Measurements from ENCODE around the gene GRPEL1. TPM values are rescaled to one million over a fixed set of nuclear protein-coding genes. Genes with fewer than 3 reads are reported as not detected.

GRPEL1 gene
- total RNA-seq, 1 experiment from 2014 or later = 49.9 TPM

DNA sequence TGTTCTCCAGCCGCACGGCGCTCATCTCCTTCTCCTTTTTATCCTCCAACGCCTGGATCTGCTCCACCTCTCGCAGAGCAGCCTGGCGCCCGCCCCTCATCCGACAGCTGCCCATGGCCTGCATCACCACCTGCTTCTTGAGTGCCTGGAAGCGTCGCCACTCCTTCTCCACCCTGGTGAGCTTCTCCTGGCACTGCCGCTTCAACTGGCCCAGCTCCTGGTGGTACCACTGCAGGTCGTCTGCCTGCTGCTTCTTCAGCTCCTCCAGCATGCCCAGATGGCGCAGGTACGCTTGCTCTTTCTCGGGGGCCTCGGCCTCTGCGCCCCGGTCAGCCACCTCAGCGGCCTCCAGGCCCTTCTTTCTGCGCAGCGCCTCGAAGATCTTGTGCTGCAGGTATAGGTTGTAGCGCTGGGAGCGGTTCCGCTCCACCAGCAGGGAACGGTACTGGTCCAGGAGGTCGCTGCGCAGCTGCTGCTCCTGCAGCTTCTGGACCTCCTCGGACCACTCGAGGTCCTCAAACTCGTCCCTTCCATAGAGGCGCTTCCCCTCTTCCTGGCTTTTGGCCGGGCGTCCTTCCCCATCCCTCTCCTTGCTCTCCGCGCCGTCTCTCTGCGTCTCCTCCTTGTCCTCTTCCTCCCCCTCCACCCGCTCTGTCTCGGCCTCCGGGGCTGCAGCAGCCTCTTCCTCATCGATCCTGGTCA, 25.9 kb downstream of the GRPEL1 start:
- Histone ChIP-seq H3K4me3 (peak overlapping the region; percentile 75), H3F3A (ENCODE audit: insufficient read depth, low read depth) (no peaks in the 10 kb centered on the region), H3K4me2 (peak overlapping the region; percentile 78), H3K9me2 (ENCODE audit: insufficient read depth) (no peaks in the 10 kb centered on the region), H2AFZ (peak overlapping the region; percentile 91), H4K20me1 (ENCODE audit: insufficient read depth) (0 out of 2 replicates have a peak, but pooled peaks cover 4% of the 10 kb centered on the region), H3K9me3 (ENCODE audit: insufficient read depth, low read depth) (no peaks in the 10 kb centered on the region), H3K79me2 (ENCODE audit: low read depth) (peaks cover 27% of the 10 kb centered on the region), H3K27me3 (ENCODE audit: insufficient read depth, low read depth) (no peaks in the 10 kb centered on the region), H3K36me3 (ENCODE audit: low read depth) (no peaks in the 10 kb centered on the region), H3K4me1 (replicated peaks; ENCODE audit: insufficient read depth) (0 out of 2 replicates have a peak, but pooled peaks cover 16% of the 10 kb centered on the region), H3K27ac (no peak overlapping the region)
- CTCF ChIA-PET = interaction anchor here (1.0 kb wide), 1 partner anchor 133 kb away, joined by 6 read pairs; no protein-coding TSS in a partner anchor
- POLR2A ChIA-PET (ENCODE audit: unreplicated experiment) = no interaction called here
- no peak for DNase-seq
- BruUV-seq (replicated peaks) = no TSS peak
- intact Hi-C loops (cut with micrococcal nuclease; ENCODE audit: unreplicated experiment) = loop anchor here (2.0 kb wide), 1 partner anchor 133 kb away; the partner anchor contains the start of gene TBC1D14
- TF ChIP-seq EZH2 (IDR thresholded peaks at IDR 0.05; ENCODE audit: low read depth) = no peak
- TF ChIP-seq, protein P1, sequence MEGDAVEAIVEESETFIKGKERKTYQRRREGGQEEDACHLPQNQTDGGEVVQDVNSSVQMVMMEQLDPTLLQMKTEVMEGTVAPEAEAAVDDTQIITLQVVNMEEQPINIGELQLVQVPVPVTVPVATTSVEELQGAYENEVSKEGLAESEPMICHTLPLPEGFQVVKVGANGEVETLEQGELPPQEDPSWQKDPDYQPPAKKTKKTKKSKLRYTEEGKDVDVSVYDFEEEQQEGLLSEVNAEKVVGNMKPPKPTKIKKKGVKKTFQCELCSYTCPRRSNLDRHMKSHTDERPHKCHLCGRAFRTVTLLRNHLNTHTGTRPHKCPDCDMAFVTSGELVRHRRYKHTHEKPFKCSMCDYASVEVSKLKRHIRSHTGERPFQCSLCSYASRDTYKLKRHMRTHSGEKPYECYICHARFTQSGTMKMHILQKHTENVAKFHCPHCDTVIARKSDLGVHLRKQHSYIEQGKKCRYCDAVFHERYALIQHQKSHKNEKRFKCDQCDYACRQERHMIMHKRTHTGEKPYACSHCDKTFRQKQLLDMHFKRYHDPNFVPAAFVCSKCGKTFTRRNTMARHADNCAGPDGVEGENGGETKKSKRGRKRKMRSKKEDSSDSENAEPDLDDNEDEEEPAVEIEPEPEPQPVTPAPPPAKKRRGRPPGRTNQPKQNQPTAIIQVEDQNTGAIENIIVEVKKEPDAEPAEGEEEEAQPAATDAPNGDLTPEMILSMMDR (conservative IDR thresholded peaks at IDR 0.05) = no peak

DNA sequence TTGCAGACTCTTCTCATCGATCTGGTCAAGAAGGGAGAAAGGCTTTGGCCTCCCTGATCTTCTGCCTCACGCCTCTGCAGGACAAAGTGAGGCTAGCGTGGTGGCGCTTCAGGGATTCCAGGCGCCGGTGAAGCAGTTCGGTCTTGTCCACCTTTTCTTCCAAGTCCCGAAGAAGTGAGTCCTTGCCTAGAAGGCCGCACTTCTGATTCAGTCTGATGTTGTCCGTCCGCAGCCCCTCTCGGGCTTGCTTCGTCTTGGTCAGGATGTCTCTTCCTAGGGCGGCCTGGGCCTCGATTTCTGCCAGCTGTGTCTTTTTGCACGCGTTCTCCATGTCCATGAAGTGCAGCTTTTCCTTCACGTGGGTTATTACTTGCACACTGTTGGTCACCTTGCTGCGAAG, 26.6 kb downstream of the GRPEL1 start:
- ChIA-PET CTCF (no interaction called here), POLR2A (ENCODE audit: unreplicated experiment) (no interaction called here)
- no peaks in the 10 kb centered on the region for H3K36me3 ChIP-seq (ENCODE audit: low read depth)
- no peaks in the 10 kb centered on the region for H3F3A ChIP-seq (ENCODE audit: insufficient read depth, low read depth)
- intact Hi-C loops (cut with micrococcal nuclease; ENCODE audit: unreplicated experiment) = no loop called here
- H3K27ac ChIP-seq = no peak overlapping the region
- no peak overlapping the region for H3K4me3 ChIP-seq
- 0 out of 2 replicates have a peak, but pooled peaks cover 16% of the 10 kb centered on the region for H3K4me1 ChIP-seq (replicated peaks; ENCODE audit: insufficient read depth)
- no peak for TF ChIP-seq EZH2 (IDR thresholded peaks at IDR 0.05; ENCODE audit: low read depth)
- TF ChIP-seq, protein P1 (conservative IDR thresholded peaks at IDR 0.05) = no peak
- BruUV-seq (replicated peaks) = no TSS peak
- H3K9me2 ChIP-seq (ENCODE audit: insufficient read depth) = no peaks in the 10 kb centered on the region
- no peaks in the 10 kb centered on the region for H3K27me3 ChIP-seq (ENCODE audit: insufficient read depth, low read depth)
- no peak overlapping the region for H3K4me2 ChIP-seq
- H3K9me3 ChIP-seq (ENCODE audit: insufficient read depth, low read depth) = no peaks in the 10 kb centered on the region
- H3K79me2 ChIP-seq (ENCODE audit: low read depth) = peaks cover 27% of the 10 kb centered on the region
- H4K20me1 ChIP-seq (ENCODE audit: insufficient read depth) = 0 out of 2 replicates have a peak, but pooled peaks cover 4% of the 10 kb centered on the region
- no peak for DNase-seq
- no peak overlapping the region for H2AFZ ChIP-seq

GRCh38 chr4:7040765-7041164, 27.1 kb downstream of the GRPEL1 start:
- DNase-seq = no peak
- no peaks in the 10 kb centered on the region for H3K9me2 ChIP-seq (ENCODE audit: insufficient read depth)
- 0 out of 2 replicates have a peak, but pooled peaks cover 4% of the 10 kb centered on the region for H4K20me1 ChIP-seq (ENCODE audit: insufficient read depth)
- POLR2A ChIA-PET (ENCODE audit: unreplicated experiment) = no interaction called here
- H2AFZ ChIP-seq = no peak overlapping the region
- no peaks in the 10 kb centered on the region for H3K9me3 ChIP-seq (ENCODE audit: insufficient read depth, low read depth)
- no peak overlapping the region for H3K4me3 ChIP-seq
- peaks cover 22% of the 10 kb centered on the region for H3K79me2 ChIP-seq (ENCODE audit: low read depth)
- H3K27ac ChIP-seq = no peak overlapping the region
- no peaks in the 10 kb centered on the region for H3F3A ChIP-seq (ENCODE audit: insufficient read depth, low read depth)
- H3K36me3 ChIP-seq (ENCODE audit: low read depth) = no peaks in the 10 kb centered on the region
- no peaks in the 10 kb centered on the region for H3K27me3 ChIP-seq (ENCODE audit: insufficient read depth, low read depth)
- BruUV-seq (replicated peaks) = no TSS peak
- CTCF ChIA-PET = no interaction called here
- intact Hi-C loops (cut with micrococcal nuclease; ENCODE audit: unreplicated experiment) = no loop called here
- H3K4me1 ChIP-seq (replicated peaks; ENCODE audit: insufficient read depth) = 0 out of 2 replicates have a peak, but pooled peaks cover 16% of the 10 kb centered on the region
- no peak for TF ChIP-seq EZH2 (IDR thresholded peaks at IDR 0.05; ENCODE audit: low read depth)
- TF ChIP-seq, protein P1 (conservative IDR thresholded peaks at IDR 0.05) = no peak
- H3K4me2 ChIP-seq = no peak overlapping the region
